HUES6 (cell line): ENCODE results near the gene DPH2.

Experiments used
- H3K27ac ChIP-seq: 2 replicates; pipeline ENCODE4 v1.7.0; 2013; ENCODE audit warnings: low read depth, mild to moderate bottlenecking, low read length, inconsistent platforms
- H3K27me3 ChIP-seq: 2 replicates; pipeline ENCODE4 v1.6.1; 2013; ENCODE audit warnings: low read length; ENCODE audit not compliant: control insufficient read depth, insufficient read depth
- H3K36me3 ChIP-seq: 2 replicates; pipeline ENCODE4 v1.6.1; 2013; ENCODE audit warnings: low read length; ENCODE audit not compliant: control insufficient read depth, insufficient read depth
- H3K4me1 ChIP-seq: 2 replicates; pipeline ENCODE4 v1.6.1; 2013; ENCODE audit warnings: low read length; ENCODE audit not compliant: control insufficient read depth, insufficient read depth
- H3K4me3 ChIP-seq: 2 replicates; pipeline ENCODE4 v1.5.1; 2013; ENCODE audit warnings: low read depth, low read length
- H3K9ac ChIP-seq: one replicate; pipeline ENCODE4 v1.6.1; 2013; ENCODE audit warnings: mild to moderate bottlenecking, low read length
- H3K9me3 ChIP-seq: 2 replicates; pipeline ENCODE4 v1.6.1; 2013; ENCODE audit warnings: low read depth, low read length; ENCODE audit not compliant: control insufficient read depth, insufficient read depth

DPH2 gene

GRCh38 chr1:43970911-43971310 lies 1.1 kb downstream of the DPH2 start:
- Histone ChIP-seq H3K36me3 (peaks cover 24% of the 10 kb centered on the region), H3K9me3 (no peaks in the 10 kb centered on the region), H3K4me1 (peaks cover 17% of the 10 kb centered on the region; the same call in 1 of the 2 replicates), H3K27ac (no peak overlapping the region), H3K9ac (no peak overlapping the region), H3K27me3 (no peaks in the 10 kb centered on the region), H3K4me3 (peak overlapping the region; percentile 92)

GRCh38 chr1:43971336-43971980 lies 1.6 kb downstream of the DPH2 start:
- Histone ChIP-seq H3K27me3 (no peaks in the 10 kb centered on the region), H3K9me3 (no peaks in the 10 kb centered on the region), H3K4me3 (no peak overlapping the region), H3K9ac (no peak overlapping the region), H3K36me3 (peaks cover 27% of the 10 kb centered on the region), H3K4me1 (peaks cover 18% of the 10 kb centered on the region; the same call in 1 of the 2 replicates), H3K27ac (no peak overlapping the region)

- peaks cover 42% of the 10 kb centered on the region for H3K36me3 ChIP-seq
- no peak overlapping the region for H3K27ac ChIP-seq
- peak overlapping the region; percentile 82 for H3K4me3 ChIP-seq
- peaks cover 18% of the 10 kb centered on the region; the same call in 1 of the 2 replicates for H3K4me1 ChIP-seq
- no peaks in the 10 kb centered on the region for H3K27me3 ChIP-seq
- no peaks in the 10 kb centered on the region for H3K9me3 ChIP-seq
- peak overlapping the region; percentile 91 for H3K9ac ChIP-seq
Measured at GRCh38 chr1:43973981-43974442, 4.2 kb downstream of the DPH2 start.

- Histone ChIP-seq H3K4me1 (peaks cover 18% of the 10 kb centered on the region; the same call in 1 of the 2 replicates), H3K4me3 (peak within 1 kb of the TSS; percentile 82), H3K36me3 (peaks cover 42% of the 10 kb centered on the region), H3K27me3 (no peaks in the 10 kb centered on the region), H3K27ac (peak within 1 kb of the TSS; percentile 73; the same call in 1 of the 2 replicates), H3K9ac (peak within 1 kb of the TSS; percentile 91), H3K9me3 (no peaks in the 10 kb centered on the region)
Measured at GRCh38 chr1:43974443-43975248, 4.8 kb downstream of the DPH2 start, which contains the start of gene ATP6V0B. Gene ATP6V0B (plus strand): TSS chr1:43974960. CDS start chr1:43975041, 81 bp downstream.

GRCh38 chr1:43975249-43975961 lies 5.6 kb downstream of the DPH2 start:
- peaks cover 42% of the 10 kb centered on the region for H3K36me3 ChIP-seq
- peak overlapping the region; percentile 73; the same call in 1 of the 2 replicates for H3K27ac ChIP-seq
- H3K4me3 ChIP-seq: peak overlapping the region; percentile 82

GRCh38 chr1:43976045-43976444 lies 6.2 kb downstream of the DPH2 start:
- Histone ChIP-seq H3K9ac (peak overlapping the region; percentile 91), H3K4me3 (peak overlapping the region; percentile 82), H3K9me3 (no peaks in the 10 kb centered on the region), H3K27ac (no peak overlapping the region), H3K27me3 (no peaks in the 10 kb centered on the region), H3K36me3 (peaks cover 41% of the 10 kb centered on the region), H3K4me1 (peaks cover 25% of the 10 kb centered on the region)

More at GRCh38 chr1:43975249-43975961, 5.6 kb downstream of the DPH2 start:
- Histone ChIP-seq H3K9ac (peak overlapping the region; percentile 91), H3K4me1 (peaks cover 25% of the 10 kb centered on the region), H3K9me3 (no peaks in the 10 kb centered on the region), H3K27me3 (no peaks in the 10 kb centered on the region)

- peaks cover 25% of the 10 kb centered on the region for H3K4me1 ChIP-seq
- H3K4me3 ChIP-seq: no peak overlapping the region
- H3K36me3 ChIP-seq: peaks cover 41% of the 10 kb centered on the region
- no peaks in the 10 kb centered on the region for H3K9me3 ChIP-seq
- no peaks in the 10 kb centered on the region for H3K27me3 ChIP-seq
- no peak overlapping the region for H3K9ac ChIP-seq
- no peak overlapping the region for H3K27ac ChIP-seq
Measured at GRCh38 chr1:43976890-43977289, 7.1 kb downstream of the DPH2 start.

GRCh38 chr1:43977376-43978263 lies 7.8 kb downstream of the DPH2 start:
- Histone ChIP-seq H3K27me3 (no peaks in the 10 kb centered on the region), H3K27ac (no peak overlapping the region), H3K4me1 (peaks cover 25% of the 10 kb centered on the region), H3K9me3 (no peaks in the 10 kb centered on the region), H3K36me3 (peaks cover 38% of the 10 kb centered on the region), H3K4me3 (peak overlapping the region; percentile 71), H3K9ac (peak overlapping the region; percentile 88)

GRCh38 chr1:43978264-43978550 lies 8.4 kb downstream of the DPH2 start:
- Histone ChIP-seq H3K9me3 (no peaks in the 10 kb centered on the region), H3K27me3 (no peaks in the 10 kb centered on the region), H3K27ac (no peak overlapping the region), H3K36me3 (peaks cover 38% of the 10 kb centered on the region), H3K4me1 (peaks cover 25% of the 10 kb centered on the region), H3K4me3 (peak overlapping the region; percentile 71), H3K9ac (peak overlapping the region; percentile 88)

GRCh38 chr1:43978551-43979260 lies 8.9 kb downstream of the DPH2 start, which contains the start of gene B4GALT2:
Gene B4GALT2 (plus strand): TSS chr1:43979210. CDS start chr1:43981161, 1,951 bp downstream.
- Histone ChIP-seq H3K36me3 (peaks cover 39% of the 10 kb centered on the region), H3K9me3 (no peaks in the 10 kb centered on the region), H3K9ac (peak within 1 kb of the TSS; percentile 88), H3K4me1 (peaks cover 23% of the 10 kb centered on the region), H3K27ac (no peak within 1 kb of the TSS; the same call in 1 of the 2 replicates), H3K4me3 (peak within 1 kb of the TSS; percentile 71), H3K27me3 (no peaks in the 10 kb centered on the region)
